ENCODE results near the gene ELMO1. TPM values are rescaled to one million over a fixed set of nuclear protein-coding genes. Genes with fewer than 3 reads are reported as not detected.

Gene ELMO1
- total and polyA plus RNA-seq, 2 of the 13 experiments (the other 11 are each of a cell fraction or from before 2014, with no cell fraction given), result 0.11 to 0.17 TPM

DNA sequence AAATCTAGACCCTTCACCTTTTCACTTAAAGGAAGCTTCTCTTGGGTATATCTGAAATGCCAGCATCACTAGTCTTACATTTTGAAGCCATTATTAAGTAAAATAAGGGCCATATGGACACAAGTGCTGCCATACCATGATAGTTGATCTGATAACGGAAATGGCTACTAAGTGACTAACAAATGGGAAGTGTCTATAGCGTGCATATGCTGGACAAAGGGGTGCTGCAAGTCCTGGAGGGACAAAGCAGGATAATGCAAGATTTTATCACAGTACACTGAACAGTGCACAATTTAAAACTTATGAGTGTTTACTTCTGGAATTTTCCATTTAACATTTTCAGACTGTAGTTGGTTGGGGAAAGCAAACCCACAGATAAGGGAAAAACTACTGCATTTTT is 117.9 kb downstream of the ELMO1 start:
- H3K9me3 ChIP-seq (ENCODE audit: low read length), result no peaks in the 10 kb centered on the region
- no peaks in the 10 kb centered on the region for H4K20me1 ChIP-seq (ENCODE audit: insufficient read depth, low read length)
- no peaks in the 10 kb centered on the region for H3K79me2 ChIP-seq (ENCODE audit: insufficient read depth, low read length)
- no peaks in the 10 kb centered on the region for H3K27me3 ChIP-seq (ENCODE audit: control insufficient read depth in 1 of 2, insufficient read depth in 2 of 2, low read length in 2 of 2)
- no peak overlapping the region for H3K9ac ChIP-seq (ENCODE audit: insufficient read depth, low read depth, low read length)
- no peak for ATAC-seq
- FAIRE-seq, result no peak
- no peak overlapping the region for H2AFZ ChIP-seq (ENCODE audit: low read length)
- no TSS peak for BruUV-seq (replicated peaks)
- intact Hi-C loops (cut with micrococcal nuclease; ENCODE audit: unreplicated experiment) (no loop called here), in situ Hi-C loops (cut with HindIII; ENCODE audit: extremely low pct_ligation_motif_present, low pct_unique_long_range_greater_than_20kb) (no loop called here)
- ChIA-PET POLR2A (no interaction called here), CTCF (ENCODE audit: low intra/inter-chr PET ratio, low total read pairs) (no interaction called here)
- 21% methylated on average over 2 of the region's 2 CpGs for WGBS (ENCODE audit: low lambda C conversion rate)
- H3K4me3 ChIP-seq (replicated peaks in 1 of 3; ENCODE audit: insufficient read depth in 1 of 3, low read depth in 2 of 3, low read length in 3 of 3), result no peak overlapping the region
- no peak overlapping the region for H3K4me2 ChIP-seq (ENCODE audit: low read depth, low read length)
- H3K27ac ChIP-seq (ENCODE audit: extremely low read length, insufficient read depth, low read length), result no peak overlapping the region
- H3K36me3 ChIP-seq (replicated peaks in 1 of 2; ENCODE audit: control insufficient read depth in 1 of 2, insufficient read depth in 2 of 2, low read length in 2 of 2), result no peaks in the 10 kb centered on the region
- no peaks in the 10 kb centered on the region for H3K4me1 ChIP-seq (ENCODE audit: insufficient read depth, low read length)
- no peak for DNase-seq (ENCODE audit: low spot score)
- TF ChIP-seq, protein P1, sequence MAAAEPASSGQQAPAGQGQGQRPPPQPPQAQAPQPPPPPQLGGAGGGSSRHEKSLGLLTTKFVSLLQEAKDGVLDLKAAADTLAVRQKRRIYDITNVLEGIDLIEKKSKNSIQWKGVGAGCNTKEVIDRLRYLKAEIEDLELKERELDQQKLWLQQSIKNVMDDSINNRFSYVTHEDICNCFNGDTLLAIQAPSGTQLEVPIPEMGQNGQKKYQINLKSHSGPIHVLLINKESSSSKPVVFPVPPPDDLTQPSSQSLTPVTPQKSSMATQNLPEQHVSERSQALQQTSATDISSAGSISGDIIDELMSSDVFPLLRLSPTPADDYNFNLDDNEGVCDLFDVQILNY (CRISPR knock-in tag; conservative IDR thresholded peaks at IDR 0.05), result no peak
- TF ChIP-seq, protein P2, sequence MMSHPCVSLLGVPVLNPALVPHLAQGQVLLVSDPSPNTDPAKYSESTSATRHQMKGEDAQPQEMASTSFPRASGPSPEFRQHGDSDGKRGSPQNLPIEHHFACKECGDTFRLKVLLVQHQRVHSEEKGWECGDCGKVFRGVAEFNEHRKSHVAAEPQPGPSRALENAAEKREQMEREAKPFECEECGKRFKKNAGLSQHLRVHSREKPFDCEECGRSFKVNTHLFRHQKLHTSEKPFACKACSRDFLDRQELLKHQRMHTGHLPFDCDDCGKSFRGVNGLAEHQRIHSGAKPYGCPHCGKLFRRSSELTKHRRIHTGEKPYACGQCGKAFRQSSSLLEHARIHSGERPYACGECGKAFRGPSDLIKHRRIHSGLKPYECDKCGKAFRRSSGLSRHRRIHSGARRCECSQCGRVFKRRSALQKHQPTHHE (CRISPR knock-in tag; IDR thresholded peaks at IDR 0.05; ENCODE audit: borderline replicate concordance), result no peak
- TF ChIP-seq, protein P3, sequence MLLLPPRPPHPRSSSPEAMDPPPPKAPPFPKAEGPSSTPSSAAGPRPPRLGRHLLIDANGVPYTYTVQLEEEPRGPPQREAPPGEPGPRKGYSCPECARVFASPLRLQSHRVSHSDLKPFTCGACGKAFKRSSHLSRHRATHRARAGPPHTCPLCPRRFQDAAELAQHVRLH (CRISPR knock-in tag; IDR thresholded peaks at IDR 0.05; ENCODE audit: borderline replicate concordance, low read depth), result no peak
- TF ChIP-seq MIER2 (CRISPR knock-in tag; IDR thresholded peaks at IDR 0.05) (no peak), ZNF547 (CRISPR knock-in tag; IDR thresholded peaks at IDR 0.05) (no peak), ZMYM2 (CRISPR knock-in tag; IDR thresholded peaks at IDR 0.05) (no peak), POLR2AphosphoS2 (IDR thresholded peaks at IDR 0.05; ENCODE audit: low read depth, low read length) (no peak), RFX5 (IDR thresholded peaks at IDR 0.05; ENCODE audit: low read depth, low read length) (no peak)
- TF ChIP-seq, protein P4, sequence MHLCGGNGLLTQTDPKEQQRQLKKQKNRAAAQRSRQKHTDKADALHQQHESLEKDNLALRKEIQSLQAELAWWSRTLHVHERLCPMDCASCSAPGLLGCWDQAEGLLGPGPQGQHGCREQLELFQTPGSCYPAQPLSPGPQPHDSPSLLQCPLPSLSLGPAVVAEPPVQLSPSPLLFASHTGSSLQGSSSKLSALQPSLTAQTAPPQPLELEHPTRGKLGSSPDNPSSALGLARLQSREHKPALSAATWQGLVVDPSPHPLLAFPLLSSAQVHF (CRISPR knock-in tag; IDR thresholded peaks at IDR 0.05), result no peak
- TF ChIP-seq, protein P5, sequence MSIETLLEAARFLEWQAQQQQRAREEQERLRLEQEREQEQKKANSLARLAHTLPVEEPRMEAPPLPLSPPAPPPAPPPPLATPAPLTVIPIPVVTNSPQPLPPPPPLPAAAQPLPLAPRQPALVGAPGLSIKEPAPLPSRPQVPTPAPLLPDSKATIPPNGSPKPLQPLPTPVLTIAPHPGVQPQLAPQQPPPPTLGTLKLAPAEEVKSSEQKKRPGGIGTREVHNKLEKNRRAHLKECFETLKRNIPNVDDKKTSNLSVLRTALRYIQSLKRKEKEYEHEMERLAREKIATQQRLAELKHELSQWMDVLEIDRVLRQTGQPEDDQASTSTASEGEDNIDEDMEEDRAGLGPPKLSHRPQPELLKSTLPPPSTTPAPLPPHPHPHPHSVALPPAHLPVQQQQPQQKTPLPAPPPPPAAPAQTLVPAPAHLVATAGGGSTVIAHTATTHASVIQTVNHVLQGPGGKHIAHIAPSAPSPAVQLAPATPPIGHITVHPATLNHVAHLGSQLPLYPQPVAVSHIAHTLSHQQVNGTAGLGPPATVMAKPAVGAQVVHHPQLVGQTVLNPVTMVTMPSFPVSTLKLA (IDR thresholded peaks at IDR 0.05), result no peak
- TF ChIP-seq, protein P6, sequence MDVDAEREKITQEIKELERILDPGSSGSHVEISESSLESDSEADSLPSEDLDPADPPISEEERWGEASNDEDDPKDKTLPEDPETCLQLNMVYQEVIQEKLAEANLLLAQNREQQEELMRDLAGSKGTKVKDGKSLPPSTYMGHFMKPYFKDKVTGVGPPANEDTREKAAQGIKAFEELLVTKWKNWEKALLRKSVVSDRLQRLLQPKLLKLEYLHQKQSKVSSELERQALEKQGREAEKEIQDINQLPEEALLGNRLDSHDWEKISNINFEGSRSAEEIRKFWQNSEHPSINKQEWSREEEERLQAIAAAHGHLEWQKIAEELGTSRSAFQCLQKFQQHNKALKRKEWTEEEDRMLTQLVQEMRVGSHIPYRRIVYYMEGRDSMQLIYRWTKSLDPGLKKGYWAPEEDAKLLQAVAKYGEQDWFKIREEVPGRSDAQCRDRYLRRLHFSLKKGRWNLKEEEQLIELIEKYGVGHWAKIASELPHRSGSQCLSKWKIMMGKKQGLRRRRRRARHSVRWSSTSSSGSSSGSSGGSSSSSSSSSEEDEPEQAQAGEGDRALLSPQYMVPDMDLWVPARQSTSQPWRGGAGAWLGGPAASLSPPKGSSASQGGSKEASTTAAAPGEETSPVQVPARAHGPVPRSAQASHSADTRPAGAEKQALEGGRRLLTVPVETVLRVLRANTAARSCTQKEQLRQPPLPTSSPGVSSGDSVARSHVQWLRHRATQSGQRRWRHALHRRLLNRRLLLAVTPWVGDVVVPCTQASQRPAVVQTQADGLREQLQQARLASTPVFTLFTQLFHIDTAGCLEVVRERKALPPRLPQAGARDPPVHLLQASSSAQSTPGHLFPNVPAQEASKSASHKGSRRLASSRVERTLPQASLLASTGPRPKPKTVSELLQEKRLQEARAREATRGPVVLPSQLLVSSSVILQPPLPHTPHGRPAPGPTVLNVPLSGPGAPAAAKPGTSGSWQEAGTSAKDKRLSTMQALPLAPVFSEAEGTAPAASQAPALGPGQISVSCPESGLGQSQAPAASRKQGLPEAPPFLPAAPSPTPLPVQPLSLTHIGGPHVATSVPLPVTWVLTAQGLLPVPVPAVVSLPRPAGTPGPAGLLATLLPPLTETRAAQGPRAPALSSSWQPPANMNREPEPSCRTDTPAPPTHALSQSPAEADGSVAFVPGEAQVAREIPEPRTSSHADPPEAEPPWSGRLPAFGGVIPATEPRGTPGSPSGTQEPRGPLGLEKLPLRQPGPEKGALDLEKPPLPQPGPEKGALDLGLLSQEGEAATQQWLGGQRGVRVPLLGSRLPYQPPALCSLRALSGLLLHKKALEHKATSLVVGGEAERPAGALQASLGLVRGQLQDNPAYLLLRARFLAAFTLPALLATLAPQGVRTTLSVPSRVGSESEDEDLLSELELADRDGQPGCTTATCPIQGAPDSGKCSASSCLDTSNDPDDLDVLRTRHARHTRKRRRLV (CRISPR knock-in tag; IDR thresholded peaks at IDR 0.05), result no peak

All from HepG2 (cell line).